HepG2 (cell line): ENCODE measurements around the gene FBXO9. TPM values are rescaled to one million over a fixed set of nuclear protein-coding genes. Genes with fewer than 3 reads are reported as not detected.

ENCODE experiments used
- ATF4 ChIP-seq, 2 experiments: fragments of 450-650 bp in 1 of 2; sonication (generic) in 1 of 2; formaldehyde crosslinking; IDR thresholded peaks; 2 replicates each; pipeline versions ENCODE4 v1.5.0 to v1.8.0; 2020 to 2022; ENCODE audit warnings: mild to moderate bottlenecking in 1 of 2, missing genetic modification reagents in 1 of 2
- BORCS8-MEF2B ChIP-seq: sonication (generic); formaldehyde crosslinking; IDR thresholded peaks from 2 replicates; pipeline ENCODE4 v1.8.0; 2022; ENCODE audit warnings: mild to moderate bottlenecking, missing genetic modification reagents
- CCAR2 ChIP-seq: fragments of 200-400 bp; formaldehyde crosslinking; optimal IDR thresholded peaks from 2 replicates; pipeline ENCODE3; 2018; ENCODE audit warnings: low read depth, mild to moderate bottlenecking, low read length, moderate library complexity
- FIP1L1 ChIP-seq: fragments of 200-400 bp; formaldehyde crosslinking; IDR thresholded peaks from 2 replicates; pipeline ENCODE4 v1.6.1; 2018; ENCODE audit warnings: low read depth, mild to moderate bottlenecking, low read length, moderate library complexity, borderline replicate concordance; ENCODE audit not compliant: insufficient read depth
- FLYWCH1 ChIP-seq: sonication (generic); formaldehyde crosslinking; IDR thresholded peaks from 2 replicates; pipeline ENCODE4 v1.8.1; 2023; ENCODE audit warnings: mild to moderate bottlenecking, missing genetic modification reagents
- GATAD1 ChIP-seq: IDR thresholded peaks from 2 replicates; pipeline ENCODE4 v1.6.1; 2016; ENCODE audit warnings: missing genetic modification reagents, missing compliant biosample characterization
- HNRNPUL1 ChIP-seq: fragments of 200-400 bp; formaldehyde crosslinking; IDR thresholded peaks from 2 replicates; pipeline ENCODE4 v1.6.1; 2017; ENCODE audit warnings: low read depth, mild to moderate bottlenecking, low read length, moderate library complexity
- MAX ChIP-seq: IDR thresholded peaks from 2 replicates; pipeline ENCODE4 v1.6.1; 2012; ENCODE audit warnings: inconsistent platforms
- RBM39 ChIP-seq: fragments of 200-400 bp; formaldehyde crosslinking; IDR thresholded peaks from one replicate; pipeline ENCODE4 v1.6.1; 2018; ENCODE audit warnings: antibody characterized with exemption, mild to moderate bottlenecking, low read depth, low read length; ENCODE audit not compliant: poor library complexity, severe bottlenecking
- RNF2 ChIP-seq: fragments of 450-650 bp; conservative IDR thresholded peaks from 2 replicates; pipeline ENCODE4 v1.6.1; 2016; ENCODE audit warnings: low read depth
- TAF15 ChIP-seq: fragments of 200-400 bp; formaldehyde crosslinking; IDR thresholded peaks from one replicate; pipeline ENCODE4 v1.6.1; 2018; ENCODE audit warnings: mild to moderate bottlenecking, low read depth, low read length; ENCODE audit not compliant: poor library complexity, severe bottlenecking
- ZBTB49 ChIP-seq: sonication (generic); formaldehyde crosslinking; IDR thresholded peaks from 2 replicates; pipeline ENCODE4 v1.4.0; 2020; ENCODE audit warnings: missing genetic modification reagents, borderline replicate concordance
- ZNF331 ChIP-seq: sonication (generic); formaldehyde crosslinking; IDR thresholded peaks from 2 replicates; pipeline ENCODE4 v1.4.0; 2020; ENCODE audit warnings: missing genetic modification reagents
- ZNF577 ChIP-seq: sonication (generic); formaldehyde crosslinking; IDR thresholded peaks from 2 replicates; pipeline ENCODE4 v1.4.0; 2020; ENCODE audit warnings: mild to moderate bottlenecking, low read depth, missing genetic modification reagents, borderline replicate concordance
- ZNF609 ChIP-seq: sonication (generic); formaldehyde crosslinking; IDR thresholded peaks from 2 replicates; pipeline ENCODE4 v1.4.0; 2020; ENCODE audit warnings: mild to moderate bottlenecking, missing genetic modification reagents, borderline replicate concordance
- ZNF713 ChIP-seq: sonication (generic); formaldehyde crosslinking; IDR thresholded peaks from 2 replicates; pipeline ENCODE4 v1.4.0; 2020; ENCODE audit warnings: mild to moderate bottlenecking, missing genetic modification reagents
- ZNF737 ChIP-seq: sonication (generic); formaldehyde crosslinking; IDR thresholded peaks from 2 replicates; pipeline ENCODE4 v1.5.0; 2020; ENCODE audit warnings: missing genetic modification reagents, mild to moderate bottlenecking, borderline replicate concordance
- ZSCAN25 ChIP-seq: sonication (generic); formaldehyde crosslinking; IDR thresholded peaks from 2 replicates; pipeline ENCODE4 v1.8.0; 2022; ENCODE audit warnings: mild to moderate bottlenecking, missing genetic modification reagents
- polyA plus RNA-seq, 8 experiments: library from polyadenylated mRNA; depleted of rRNA in 3 of 8; stranded (reverse) in 7 of 8; unstranded in 1 of 8; fragments of >200 nt; fragmentation: Illumina TruSeq in 4 of 8; extraction: Trizol in 4 of 8; gene quantifications; 2 replicates each; pipeline versions ENCODE4 v1.2.1 to v1.2.3, GENCODE V29; 2011 to 2016; ENCODE audit warnings: low read depth in 4 of 8, missing spikeins in 1 of 8, mixed read lengths in 1 of 8; ENCODE audit not compliant: insufficient read depth in 1 of 8
- total RNA-seq, 5 experiments: library from RNA; depleted of rRNA; stranded (reverse); fragments of >200 nt; fragmentation: Illumina TruSeq; extraction: Trizol; gene quantifications; 2 replicates each; pipeline ENCODE4 v1.2.3, GENCODE V29; 2016; ENCODE audit warnings: low read depth in 1 of 5

FBXO9 gene
- total and polyA plus RNA-seq, 2 of the 13 experiments (the other 11 are each of a cell fraction or from before 2014, with no cell fraction given), result 64.3 to 98.4 TPM

GRCh38 chr6:53065266-53066076 is at the start of gene FBXO9 (continued):
- TF ChIP-seq HNRNPUL1 (no peak), ZNF331 (0 out of 2 replicates have a peak, but pooled peaks have one; percentile 2), RBM39 (no peak), ZNF737 (CRISPR knock-in tag) (no peak), ZNF609 (CRISPR knock-in tag) (no peak; the same call in none of the 2 replicates), MAX (peak; percentile 65), TAF15 (peak; percentile 23), FLYWCH1 (0 out of 2 replicates have a peak, but pooled peaks have one; percentile 66), ATF4 (CRISPR knock-in tag; IDR thresholded peaks at IDR 0.05) (peak in 1 of 2 experiments; percentile 65; a peak in 1 of 4 replicates), RNF2 (0 out of 2 replicates have a peak, but pooled peaks have one; percentile 9), CCAR2 (no peak), ZNF713 (CRISPR knock-in tag) (0 out of 2 replicates have a peak, but pooled peaks have one; percentile 59), ZSCAN25 (peak; percentile 68; the same call in 1 of the 2 replicates), ZBTB49 (CRISPR knock-in tag) (no peak), GATAD1 (CRISPR knock-in tag) (peak; percentile 63; the same call in 1 of the 2 replicates), BORCS8-MEF2B (CRISPR knock-in tag) (peak; percentile 78; the same call in 1 of the 2 replicates), FIP1L1 (no peak), ZNF577 (CRISPR knock-in tag) (0 out of 2 replicates have a peak, but pooled peaks have one; percentile 73)
